Cerebellar cortex (tissue), 1 donor: ENCODE measurements around the gene IL1B.

Source experiments
- DNase-seq: peaks from one replicate; pipeline ENCODE4 v3.0.0-alpha.2; 2015; ENCODE audit warnings: low spot score

IL1B gene

GRCh38 chr2:112829101-112829960, 7.2 kb downstream of the IL1B start:
- no peak for DNase-seq

- DNase-seq: no peak
Measured at GRCh38 chr2:112828251-112828691, 8.3 kb downstream of the IL1B start.

- DNase-seq: no peak
Measured at GRCh38 chr2:112827604-112828185, 8.9 kb downstream of the IL1B start.

- no peak for DNase-seq
Measured at GRCh38 chr2:112827009-112827408, 9.6 kb downstream of the IL1B start.

GRCh38 chr2:112825706-112826105, 10.9 kb downstream of the IL1B start:
- no peak for DNase-seq

- no peak for DNase-seq
Measured at GRCh38 chr2:112824694-112825085, 11.9 kb downstream of the IL1B start.

- no peak for DNase-seq
Measured at GRCh38 chr2:112821682-112822081, 14.9 kb downstream of the IL1B start.

- no peak for DNase-seq
Measured at GRCh38 chr2:112821142-112821541, 15.4 kb downstream of the IL1B start.

GRCh38 chr2:112820343-112820742, 16.2 kb downstream of the IL1B start:
- DNase-seq: no peak

- no peak for DNase-seq
Measured at GRCh38 chr2:112819081-112819480, 17.5 kb downstream of the IL1B start.

- no peak for DNase-seq
Measured at GRCh38 chr2:112818094-112818902, 18.3 kb downstream of the IL1B start.

GRCh38 chr2:112817082-112817689, 19.4 kb downstream of the IL1B start:
- DNase-seq: no peak

- DNase-seq: no peak
Measured at GRCh38 chr2:112814278-112814677, 22.3 kb downstream of the IL1B start.

- no peak for DNase-seq
Measured at GRCh38 chr2:112813280-112813966, 23.2 kb downstream of the IL1B start.

- no peak for DNase-seq
Measured at GRCh38 chr2:112812318-112813267, 24.0 kb downstream of the IL1B start.

- DNase-seq: no peak
Measured at GRCh38 chr2:112811841-112812306, 24.7 kb downstream of the IL1B start.

- DNase-seq: no peak
Measured at GRCh38 chr2:112811276-112811831, 25.2 kb downstream of the IL1B start.

GRCh38 chr2:112809112-112809511, 27.5 kb downstream of the IL1B start:
- DNase-seq: no peak

- no peak for DNase-seq
Measured at GRCh38 chr2:112807233-112807807, 29.3 kb downstream of the IL1B start.

- no peak for DNase-seq
Measured at GRCh38 chr2:112805542-112805941, 31.0 kb downstream of the IL1B start.
